Endothelial cell of umbilical vein (primary cell): ENCODE measurements around the gene DPM2. TPM values are rescaled to one million over a fixed set of nuclear protein-coding genes. Genes with fewer than 3 reads are reported as not detected.

ENCODE experiments used
- BruUV-seq: library from RNA; stranded (reverse); fragments of 400-500 nt; replicated peaks from 2 replicates; lab custom pipeline; 2021; lab: Mats Ljungman, UMichigan
- CTCF ChIA-PET: fragments of 300-600, 350-600 bp; sonication (Branson Sonifier 250); formaldehyde crosslinking; loops from one replicate; lab custom pipeline; 2021; ENCODE audit warnings: antibody characterized with exemption, inconsistent platforms; lab: Charles Lee
- POLR2A ChIA-PET: fragments of 300-600, 350-600 bp; sonication (Branson Sonifier 250); formaldehyde crosslinking; loops from one replicate; lab custom pipeline; 2021; ENCODE audit warnings: antibody characterized with exemption, inconsistent platforms; lab: Charles Lee
- DNase-seq: peaks from one replicate; pipeline ENCODE4 v3.0.0-alpha.2; 2011; ENCODE audit warnings: low read depth, low spot score
- FAIRE-seq: peaks from 2 replicates; lab custom pipeline; 2011; peaks lifted over from hg19 to GRCh38; lab: Jason Lieb, UNC
- H2AFZ ChIP-seq: 2 replicates; pipeline ENCODE4 v1.6.0; 2012; ENCODE audit warnings: low read depth, low read length, control low read depth, inconsistent platforms
- H3K27ac ChIP-seq: 2 replicates; pipeline ENCODE4 v1.5.1; 2011; ENCODE audit warnings: low read depth, mild to moderate bottlenecking, control low read depth, low read length, moderate library complexity; ENCODE audit not compliant: insufficient read depth
- H3K27me3 ChIP-seq, 2 experiments: 2 replicates each; pipeline versions ENCODE4 v1.6.0 to v1.6.1; 2011; ENCODE audit warnings: low read length in 2 of 2, mixed read lengths in 1 of 2; ENCODE audit not compliant: control insufficient read depth in 2 of 2, insufficient read depth in 2 of 2
- H3K36me3 ChIP-seq, 2 experiments: 2 replicates in 1 of 2; 3 replicates in 1 of 2; pipeline ENCODE4 v1.5.1; 2011; ENCODE audit warnings: low read length in 2 of 2, mild to moderate bottlenecking in 1 of 2, moderate library complexity in 1 of 2; ENCODE audit not compliant: control insufficient read depth in 2 of 2, insufficient read depth in 2 of 2; ENCODE audit errors: extremely low read depth in 1 of 2
- H3K4me1 ChIP-seq: 3 replicates; pipeline ENCODE4 v1.5.1; 2011; ENCODE audit warnings: mild to moderate bottlenecking, low read length; ENCODE audit not compliant: control insufficient read depth, insufficient read depth; ENCODE audit errors: extremely low read depth
- H3K4me2 ChIP-seq: 2 replicates; pipeline ENCODE4 v1.6.1; 2011; ENCODE audit warnings: low read length, control low read depth, mixed read lengths; ENCODE audit not compliant: insufficient read depth
- H3K4me3 ChIP-seq, 3 experiments: fragments of 200-600 bp in 1 of 3; sonication (generic), shearing (Covaris generic) in 1 of 3; replicated peaks in 1 of 3; 2 replicates each; pipeline ENCODE4 v1.5.1; 2011 to 2016; ENCODE audit warnings: control low read depth in 3 of 3, low read length in 3 of 3, mild to moderate bottlenecking in 2 of 3, inconsistent platforms in 1 of 3, low read depth in 1 of 3, moderate library complexity in 1 of 3; ENCODE audit not compliant: insufficient read depth in 1 of 3
- H3K79me2 ChIP-seq: 2 replicates; pipeline ENCODE4 v1.6.0; 2012; ENCODE audit warnings: low read length, inconsistent platforms; ENCODE audit not compliant: control insufficient read depth, insufficient read depth
- H3K9ac ChIP-seq: replicated peaks from 2 replicates; pipeline ENCODE3; 2011; ENCODE audit warnings: low read length, control low read depth; ENCODE audit not compliant: insufficient read depth; ENCODE audit errors: extremely low read depth
- H3K9me1 ChIP-seq: replicated peaks from 3 replicates; pipeline ENCODE4 v1.6.0; 2011; ENCODE audit warnings: mild to moderate bottlenecking, low read length; ENCODE audit not compliant: control insufficient read depth, insufficient read depth; ENCODE audit errors: extremely low read depth
- H3K9me3 ChIP-seq: replicated peaks from 2 replicates; pipeline ENCODE4 v1.5.1; 2012; ENCODE audit warnings: low read length, inconsistent platforms; ENCODE audit not compliant: control insufficient read depth, insufficient read depth
- H4K20me1 ChIP-seq: replicated peaks from 2 replicates; pipeline ENCODE3; 2011; ENCODE audit warnings: mild to moderate bottlenecking, low read length; ENCODE audit not compliant: control insufficient read depth, insufficient read depth; ENCODE audit errors: extremely low read depth
- CTCF ChIP-seq, 2 donors: IDR thresholded peaks; 1 replicate in 1 of 2; 2 replicates in 1 of 2; pipeline ENCODE4 v1.5.1; 2011; ENCODE audit warnings: low read length in 2 of 2, mild to moderate bottlenecking in 2 of 2, moderate library complexity in 2 of 2, control low read depth in 1 of 2, inconsistent platforms in 1 of 2, low read depth in 1 of 2; ENCODE audit not compliant: insufficient read depth in 1 of 2; ENCODE audit errors: extremely low read depth in 1 of 2
- EZH2 ChIP-seq: IDR thresholded peaks from 2 replicates; pipeline ENCODE4 v1.6.1; 2012; ENCODE audit warnings: borderline replicate concordance, low read depth, mild to moderate bottlenecking, moderate library complexity, low read length, inconsistent platforms; ENCODE audit not compliant: severe bottlenecking
- FOS ChIP-seq: IDR thresholded peaks from 2 replicates; pipeline ENCODE4 v1.6.1; 2011; ENCODE audit warnings: mild to moderate bottlenecking, low read length, moderate library complexity, borderline replicate concordance; ENCODE audit not compliant: insufficient read depth
- GATA2 ChIP-seq: IDR thresholded peaks from 2 replicates; pipeline ENCODE4 v1.7.0; 2011; ENCODE audit warnings: low read depth, mild to moderate bottlenecking, moderate library complexity, mixed read lengths, low read length; ENCODE audit not compliant: insufficient read length, insufficient read depth
- JUN ChIP-seq: IDR thresholded peaks from 2 replicates; pipeline ENCODE4 v1.6.1; 2011; ENCODE audit warnings: borderline replicate concordance, low read depth; ENCODE audit not compliant: insufficient read length, insufficient read depth
- MAX ChIP-seq: IDR thresholded peaks from 2 replicates; pipeline ENCODE4 v1.6.1; 2011; ENCODE audit not compliant: insufficient read depth, insufficient read length
- MYC ChIP-seq: IDR thresholded peaks from one replicate; pipeline ENCODE4 v1.6.1; 2011; ENCODE audit warnings: mild to moderate bottlenecking, low read depth, low read length
- POLR2A ChIP-seq: IDR thresholded peaks from 2 replicates; pipeline ENCODE4 v1.6.1; 2012; ENCODE audit warnings: low read depth, mild to moderate bottlenecking, control low read depth, low read length
- POLR2AphosphoS5 ChIP-seq: IDR thresholded peaks from 2 replicates; pipeline ENCODE4 v1.6.1; 2012; ENCODE audit warnings: low read depth, mild to moderate bottlenecking, control low read depth, low read length, moderate library complexity; ENCODE audit not compliant: insufficient read depth
- dilution Hi-C: fragments of 300-500 bp; cut with MboI; formaldehyde crosslinking; loops from one replicate; pipeline ENCODE4 v1.15.0; 2019; ENCODE audit warnings: low sequenced_read_pairs; ENCODE audit not compliant: extremely low pct_ligation_motif_present
- intact Hi-C: fragments of 100-400 bp; cut with micrococcal nuclease; formaldehyde crosslinking; loops from one replicate; pipeline ENCODE4 v1.10.0; 2022
- polyA plus RNA-seq, 4 experiments: library from polyadenylated mRNA; depleted of rRNA in 3 of 4; stranded (reverse) in 3 of 4; unstranded in 1 of 4; fragments of >200 nt; gene quantifications; 2 replicates each; pipeline versions ENCODE4 v1.2.1 to v1.2.3, GENCODE V29; 2011 to 2012; ENCODE audit warnings: missing spikeins in 1 of 4
- total RNA-seq: library from RNA; stranded (reverse); gene quantifications from 2 replicates; pipeline ENCODE4 v1.2.3, GENCODE V29; 2021

Gene DPM2
- total and polyA plus RNA-seq, 2 donors (not counting 3 experiments of a cell fraction or from before 2014, with no cell fraction given): 47.9 to 63.9 TPM

GRCh38 chr9:127983847-127984289, 46.2 kb upstream of the DPM2 start:
- Histone ChIP-seq H3K9me1 (no peaks in the 10 kb centered on the region), H4K20me1 (no peaks in the 10 kb centered on the region), H3K79me2 (peaks cover 5% of the 10 kb centered on the region), H3K9ac (no peak overlapping the region), H2AFZ (no peak overlapping the region), H3K4me3 (no peak overlapping the region), H3K4me1 (peaks cover 14% of the 10 kb centered on the region), H3K27ac (no peak overlapping the region), H3K9me3 (no peaks in the 10 kb centered on the region), H3K36me3 (no peaks in the 10 kb centered on the region), H3K4me2 (no peak overlapping the region), H3K27me3 (no peaks in the 10 kb centered on the region)
- intact Hi-C loops: no loop called here
- TF ChIP-seq POLR2AphosphoS5 (no peak), MYC (no peak), EZH2 (no peak), JUN (no peak), FOS (no peak), POLR2A (no peak), GATA2 (no peak), CTCF (IDR thresholded peaks at IDR 0.05; ENCODE audit: extremely low read depth in 1 of 2, insufficient read depth in 1 of 2, low read depth in 1 of 2, low read length in 2 of 2) (no peak), MAX (no peak)
- POLR2A ChIA-PET: no interaction called here
- BruUV-seq: no TSS peak
- CTCF ChIA-PET: interaction anchor here (10.3 kb wide), 1 partner anchor 40 kb away, joined by 71 read pairs; no protein-coding TSS in a partner anchor
- no peak for FAIRE-seq
- dilution Hi-C loops: no loop called here
- DNase-seq: no peak
